Measurements from ENCODE around the gene FXYD2.

The FXYD2 gene

DNA sequence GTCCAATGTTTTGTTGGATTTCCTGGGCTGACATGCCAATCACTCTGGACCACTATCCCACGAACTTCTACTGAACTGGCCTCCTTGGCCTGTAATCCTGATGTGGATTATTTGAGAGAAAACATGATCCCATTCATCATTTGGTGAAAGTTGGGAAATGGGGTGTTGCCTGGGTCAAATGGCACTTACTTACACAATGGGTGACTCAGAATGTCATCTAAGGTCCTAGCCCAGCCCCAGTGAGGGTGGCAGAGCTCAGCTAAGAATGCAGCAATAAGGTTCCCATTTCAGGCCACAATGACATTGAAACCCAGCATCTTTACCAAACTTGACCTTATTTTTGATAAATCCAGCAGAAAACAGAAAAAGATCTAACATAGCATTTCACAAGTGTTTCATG lies 19.5 kb downstream of the FXYD2 start:
- no peak for DNase-seq (ENCODE audit: low spot score)
- FAIRE-seq: no peak

- FAIRE-seq (no peak), DNase-seq (ENCODE audit: low spot score) (no peak)
Observed at GRCh38 chr11:117803896-117804295, 20.6 kb downstream of the FXYD2 start.

GRCh38 chr11:117799634-117800033 lies 24.9 kb downstream of the FXYD2 start:
- FAIRE-seq (no peak), DNase-seq (ENCODE audit: low spot score) (no peak)

DNA sequence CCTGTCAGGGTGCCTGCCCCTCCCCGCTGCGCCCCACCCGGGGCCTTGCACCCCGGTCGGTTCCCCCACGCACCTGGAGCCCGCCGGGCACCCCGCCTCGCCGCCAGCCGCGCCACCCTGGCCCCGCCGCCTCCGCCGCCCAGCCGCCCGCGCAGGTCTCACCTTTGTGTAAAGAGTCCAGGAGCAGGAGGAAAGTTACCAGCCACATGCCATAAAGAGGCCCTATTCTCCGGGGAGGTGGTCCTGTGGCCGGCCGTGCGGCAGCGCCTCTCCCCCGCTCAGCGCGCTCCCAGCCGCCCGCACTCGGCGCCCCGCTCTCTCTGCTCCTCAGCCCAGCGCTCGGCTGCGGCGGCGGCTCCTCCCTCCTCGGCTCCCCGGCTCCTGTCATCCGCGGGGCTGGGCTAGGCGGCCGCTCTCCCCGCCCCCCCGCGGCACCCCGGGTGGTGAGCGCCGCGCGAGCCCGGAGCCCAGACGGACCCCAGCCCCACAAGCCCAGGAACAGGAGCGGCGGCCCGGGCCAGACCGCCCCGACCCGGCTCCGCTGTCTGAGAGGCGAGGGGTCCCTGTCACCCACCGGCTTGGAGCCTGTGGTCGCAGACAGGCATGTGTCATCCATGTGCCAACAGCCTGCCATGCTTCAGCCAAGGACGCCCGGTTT lies 27.5 kb downstream of the FXYD2 start, which contains the start of gene DSCAML1:
Gene DSCAML1, minus strand, starts transcription at position 345 of the 658 bp plus-strand sequence. Its CDS starts 137 bp downstream, at position 208.
- DNase-seq (ENCODE audit: low spot score) (peak; percentile 38), FAIRE-seq (no peak)

DNA sequence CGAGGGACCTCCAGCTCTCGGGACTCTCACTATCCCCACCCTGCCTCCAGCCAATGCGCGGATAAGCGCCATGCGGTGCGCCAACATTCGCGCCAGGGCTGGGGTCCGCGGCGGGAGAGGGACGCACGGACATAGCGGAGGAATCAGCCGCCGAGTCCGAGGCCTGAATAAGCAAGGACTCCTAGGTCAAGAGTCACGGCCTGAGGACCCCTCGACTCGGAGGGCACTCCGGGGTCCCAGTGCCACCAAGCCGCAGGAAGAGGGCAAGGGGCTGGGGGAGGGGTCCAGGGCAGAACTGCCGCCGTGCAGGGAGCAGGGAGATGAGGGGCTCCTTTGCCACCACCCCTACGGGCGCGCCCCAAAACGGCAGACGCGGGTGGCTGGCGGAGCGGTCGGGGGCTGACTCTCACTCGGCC lies 28.1 kb downstream of the FXYD2 start:
- no peak for FAIRE-seq

GRCh38 chr11:117795638-117796455 lies 28.7 kb downstream of the FXYD2 start:
- no peak for FAIRE-seq
- DNase-seq (ENCODE audit: low spot score): no peak

More for the DNA sequence above, 28.1 kb downstream of the FXYD2 start:
- DNase-seq (ENCODE audit: low spot score): no peak

GRCh38 chr11:117794772-117795629 lies 29.5 kb downstream of the FXYD2 start:
- FAIRE-seq (no peak), DNase-seq (ENCODE audit: low spot score) (no peak)

DNA sequence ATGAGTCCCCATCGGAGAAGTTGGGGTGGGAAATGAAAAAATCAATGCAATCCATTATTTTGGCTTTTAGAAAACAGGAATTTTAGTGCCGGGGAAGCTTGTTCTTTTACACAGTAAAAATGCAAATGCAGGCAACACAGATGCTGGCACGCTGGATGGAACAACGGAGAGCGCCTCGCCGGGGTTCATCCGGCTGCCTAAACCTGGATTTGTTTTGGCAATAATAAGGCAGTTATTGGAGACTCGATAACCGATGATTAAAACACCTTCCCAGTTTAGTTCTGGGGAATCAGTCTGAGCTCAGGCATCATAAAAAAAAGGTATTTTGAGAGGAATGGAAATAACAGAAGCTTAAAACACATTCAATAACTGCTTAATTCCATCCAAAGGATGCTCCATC lies 30.4 kb downstream of the FXYD2 start:
- DNase-seq (ENCODE audit: low spot score) (no peak), FAIRE-seq (no peak)

GRCh38 chr11:117793583-117793982 lies 31.0 kb downstream of the FXYD2 start:
- FAIRE-seq: no peak
- no peak for DNase-seq (ENCODE audit: low spot score)

- no peak for FAIRE-seq
- no peak for DNase-seq (ENCODE audit: low spot score)
Observed at GRCh38 chr11:117792992-117793391, 31.6 kb downstream of the FXYD2 start.

DNA sequence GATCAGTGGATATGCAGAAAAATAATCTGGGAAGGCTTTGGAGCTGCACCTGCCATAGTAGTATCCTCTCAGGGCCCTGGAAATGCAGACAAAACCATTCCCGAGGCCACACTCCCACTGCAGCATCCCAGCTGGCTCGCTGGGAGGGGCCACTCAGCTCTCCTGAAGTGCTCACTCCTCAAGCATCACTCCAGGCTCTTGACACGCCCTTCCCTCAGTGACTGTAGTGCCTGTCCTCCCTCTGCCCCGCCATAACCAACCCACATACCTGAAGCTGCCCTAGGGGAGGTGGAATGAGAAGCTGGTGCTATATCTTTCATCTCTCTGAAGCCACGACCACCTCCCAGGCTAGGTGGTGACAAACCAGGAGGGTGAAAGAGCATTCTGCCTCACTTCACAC lies 32.3 kb downstream of the FXYD2 start:
- DNase-seq (ENCODE audit: low spot score): no peak

DNA sequence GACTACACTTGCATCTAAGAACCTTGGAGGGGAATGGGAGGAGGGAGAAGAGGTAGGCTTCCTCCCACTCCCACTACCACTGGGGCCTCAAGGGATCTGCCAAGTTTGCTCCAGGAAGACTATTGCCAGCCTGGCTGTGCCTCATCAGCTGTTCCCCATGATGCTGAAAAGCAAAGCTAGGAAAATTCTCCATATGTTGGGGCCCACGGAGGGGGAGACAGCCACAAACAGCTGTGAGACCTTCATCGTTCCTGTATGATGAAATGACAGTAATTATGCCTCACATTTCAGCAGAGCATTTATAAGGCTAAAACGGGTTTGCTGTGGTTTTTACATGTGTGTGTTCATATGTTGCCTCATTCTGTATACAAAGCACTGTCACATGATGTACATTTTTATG lies 34.3 kb downstream of the FXYD2 start:
- DNase-seq (ENCODE audit: low spot score) (no peak), FAIRE-seq (no peak)

More for the DNA sequence above, 32.3 kb downstream of the FXYD2 start:
- FAIRE-seq: no peak

DNA sequence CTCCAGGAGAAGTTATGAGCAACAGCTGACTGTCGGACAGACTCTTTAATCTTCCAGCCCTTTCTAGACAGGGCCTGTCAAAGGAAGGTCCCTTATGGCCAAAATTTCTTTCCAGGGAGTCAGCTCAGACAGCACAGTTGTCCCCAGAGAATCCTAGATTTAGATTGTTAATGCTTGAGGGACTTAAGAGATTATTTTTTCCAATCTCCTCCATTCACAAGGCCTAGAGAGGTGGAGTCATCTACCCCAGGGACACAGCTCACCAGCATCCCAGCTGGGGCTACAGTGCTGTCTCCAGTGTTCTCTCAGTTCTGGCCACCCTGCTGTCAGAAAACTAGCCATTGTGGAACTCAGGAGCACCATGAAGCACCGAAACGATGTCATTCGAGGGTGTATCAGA lies 35.3 kb downstream of the FXYD2 start:
- DNase-seq (ENCODE audit: low spot score): no peak
- no peak for FAIRE-seq

GRCh38 chr11:117786135-117786870 lies 38.2 kb downstream of the FXYD2 start:
- DNase-seq (ENCODE audit: low spot score): no peak
- FAIRE-seq: no peak

DNA sequence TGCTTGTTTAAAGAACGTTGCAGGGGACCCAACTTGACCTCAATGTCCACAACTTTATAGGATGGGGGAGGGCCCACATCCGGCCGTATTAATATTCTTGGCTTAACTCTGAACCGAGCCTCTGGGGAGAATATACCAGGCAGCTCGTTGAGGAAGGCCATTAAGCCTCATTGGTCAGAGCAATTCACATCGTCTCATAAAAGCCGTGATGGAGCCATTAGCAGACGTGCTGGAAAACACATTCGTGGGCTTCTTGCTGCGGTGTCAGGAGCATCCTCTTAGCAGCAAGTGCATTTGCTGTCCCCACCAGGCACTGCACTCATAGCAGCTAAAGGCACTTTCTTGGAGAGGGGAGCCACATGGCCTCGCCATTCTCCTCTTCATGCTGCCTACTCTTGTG lies 42.4 kb downstream of the FXYD2 start:
- no peak for FAIRE-seq
- DNase-seq (ENCODE audit: low spot score): no peak

- no peak for FAIRE-seq
- no peak for DNase-seq (ENCODE audit: low spot score)
Observed at GRCh38 chr11:117781627-117782026, 42.9 kb downstream of the FXYD2 start.

DNA sequence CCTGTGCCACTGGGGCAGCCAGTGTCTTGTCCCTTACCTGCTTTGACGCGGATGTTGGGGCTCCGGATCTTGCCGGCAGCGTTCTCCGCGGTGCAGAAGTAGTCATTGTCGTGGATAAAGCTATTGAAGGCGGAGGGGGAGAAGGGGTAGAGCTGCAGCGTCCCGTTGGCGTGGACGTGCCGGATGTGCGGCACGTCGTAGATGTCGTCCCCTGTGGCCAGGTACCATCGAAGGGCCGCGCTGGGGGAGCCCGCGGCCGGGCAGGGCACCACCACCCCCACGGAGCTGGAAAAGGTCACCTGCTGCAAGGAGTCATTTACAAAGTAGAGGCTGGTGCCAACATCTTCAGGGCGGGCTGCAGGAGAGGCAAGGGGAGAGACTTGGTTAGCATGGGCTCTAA lies 44.1 kb downstream of the FXYD2 start:
- DNase-seq (ENCODE audit: low spot score) (peak; percentile 8), FAIRE-seq (no peak)

DNA sequence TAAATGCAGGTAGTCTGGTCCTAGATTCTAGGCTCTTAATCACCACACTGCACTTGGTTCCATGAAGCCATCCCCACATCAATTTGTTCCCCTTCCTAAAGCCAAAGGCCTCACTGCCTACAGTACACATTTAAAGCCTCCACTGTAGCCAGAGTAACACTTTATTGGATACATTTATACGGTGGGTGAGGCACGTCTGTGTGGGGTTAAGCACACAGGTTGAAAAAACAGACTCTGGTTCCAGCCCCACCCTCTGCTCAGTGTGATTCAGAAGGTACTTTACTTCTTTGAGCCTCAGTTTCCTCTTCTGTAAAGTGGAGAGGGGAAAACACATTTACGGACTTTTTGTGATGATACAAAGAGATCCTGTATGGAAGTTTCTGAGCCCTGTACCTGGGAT lies 50.0 kb downstream of the FXYD2 start:
- DNase-seq (ENCODE audit: low spot score) (no peak), FAIRE-seq (no peak)

- FAIRE-seq: no peak
Observed at GRCh38 chr11:117772360-117772759, 52.2 kb downstream of the FXYD2 start.

DNA sequence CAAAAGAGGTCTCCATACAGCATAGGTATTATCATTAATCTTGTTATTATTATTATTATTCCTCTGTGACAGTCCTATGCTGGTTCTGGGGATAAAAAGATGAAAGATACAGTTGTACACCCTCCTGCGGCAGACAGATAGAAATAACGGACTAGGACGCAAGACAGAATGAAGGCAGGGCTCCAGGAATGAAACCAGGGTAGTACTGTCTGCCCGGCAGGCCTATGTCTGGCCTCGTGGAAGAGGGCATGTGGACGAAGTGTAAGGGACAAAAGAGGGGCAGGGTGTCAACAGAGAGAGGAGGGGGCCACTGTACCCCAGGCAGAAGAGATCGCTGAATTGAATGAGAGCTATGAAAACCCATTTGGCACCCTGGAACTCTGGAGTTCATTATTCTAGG lies 52.7 kb downstream of the FXYD2 start:
- no peak for DNase-seq (ENCODE audit: low spot score)
- FAIRE-seq: no peak

More at GRCh38 chr11:117772360-117772759, 52.2 kb downstream of the FXYD2 start:
- no peak for DNase-seq (ENCODE audit: low spot score)

DNA sequence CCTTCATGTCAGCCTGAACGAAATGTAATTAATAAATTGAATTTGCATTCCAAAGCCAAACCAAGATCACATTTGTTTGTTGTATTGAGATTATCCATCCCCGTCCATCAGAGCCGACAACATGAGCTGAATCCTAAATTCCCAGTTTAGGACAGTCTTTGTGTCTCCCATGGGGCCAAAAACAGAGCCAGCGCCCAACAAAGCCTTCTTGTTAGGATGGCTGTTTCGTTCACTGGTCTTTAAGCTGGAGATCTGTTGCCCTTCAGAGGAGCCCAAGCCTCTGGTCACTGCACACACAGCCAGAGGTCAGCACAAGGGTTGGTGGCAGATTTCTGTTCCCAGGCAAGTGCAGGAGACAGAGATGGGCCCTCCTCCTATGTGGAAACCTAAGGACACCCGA lies 53.3 kb downstream of the FXYD2 start:
- no peak for DNase-seq (ENCODE audit: low spot score)
- FAIRE-seq: no peak

Data from urothelium cell line (cell line).